A549 (cell line): ENCODE results near the gene HIVEP1.

Experiments
- CTCF ChIP-seq: fragments of >200 bp; sonication (Bioruptor Twin); formaldehyde crosslinking; IDR thresholded peaks from 3 replicates; pipeline ENCODE4 v1.5.1; 2016
- RAD21 ChIP-seq, 2 experiments: fragments of >200 bp in 1 of 2; sonication (Bioruptor Twin) in 1 of 2; formaldehyde crosslinking in 1 of 2; IDR thresholded peaks in 1 of 2; conservative IDR thresholded peaks in 1 of 2; 2 replicates in 1 of 2; 3 replicates in 1 of 2; pipeline ENCODE4 v1.6.1; 2012 to 2018; ENCODE audit warnings: inconsistent platforms in 1 of 2

GRCh38 chr6:11996751-11997150, 15.4 kb upstream of the HIVEP1 start:
- no peak for TF ChIP-seq CTCF
- TF ChIP-seq RAD21 (conservative IDR thresholded peaks at IDR 0.05 in 1 of 2, IDR thresholded peaks at IDR 0.05 in 1 of 2), result no peak
